ENCODE measurements around the gene ABI3BP.

Gene ABI3BP

GRCh38 chr3:100789579-100789978 lies 203.6 kb downstream of the ABI3BP start:
- H3K9me3 ChIP-seq = peaks cover 10% of the 10 kb centered on the region; the same call in 1 of the 2 replicates
- H3K4me2 ChIP-seq = no peak overlapping the region
- no peak for TF ChIP-seq Cebpa-rat (IDR thresholded peaks at IDR 0.05)
- no peak overlapping the region for H3K9ac ChIP-seq
- H4K20me1 ChIP-seq = no peaks in the 10 kb centered on the region
- H3K4me1 ChIP-seq = no peaks in the 10 kb centered on the region
- no peak overlapping the region for H3K27ac ChIP-seq
- no peaks in the 10 kb centered on the region for H3K27me3 ChIP-seq
- H3K36me3 ChIP-seq = no peaks in the 10 kb centered on the region
- H3K4me3 ChIP-seq = no peak overlapping the region

GRCh38 chr3:100783619-100784018 lies 209.6 kb downstream of the ABI3BP start:
- H3K4me3 ChIP-seq = no peak overlapping the region
- H3K27ac ChIP-seq = no peak overlapping the region
- H3K36me3 ChIP-seq = no peaks in the 10 kb centered on the region
- H4K20me1 ChIP-seq = no peaks in the 10 kb centered on the region
- TF ChIP-seq Cebpa-rat (IDR thresholded peaks at IDR 0.05) = no peak
- H3K4me2 ChIP-seq = no peak overlapping the region
- H3K4me1 ChIP-seq = no peaks in the 10 kb centered on the region
- H3K9me3 ChIP-seq = peaks cover 10% of the 10 kb centered on the region; the same call in 1 of the 2 replicates
- H3K27me3 ChIP-seq = no peaks in the 10 kb centered on the region
- no peak overlapping the region for H3K9ac ChIP-seq

GRCh38 chr3:100782906-100783305 lies 210.3 kb downstream of the ABI3BP start:
- Histone ChIP-seq H3K27me3 (no peaks in the 10 kb centered on the region), H3K9ac (no peak overlapping the region), H3K36me3 (no peaks in the 10 kb centered on the region), H3K4me2 (no peak overlapping the region), H3K9me3 (peaks cover 10% of the 10 kb centered on the region; the same call in 1 of the 2 replicates), H3K4me1 (no peaks in the 10 kb centered on the region), H3K27ac (no peak overlapping the region), H4K20me1 (no peaks in the 10 kb centered on the region), H3K4me3 (no peak overlapping the region)
- no peak for TF ChIP-seq Cebpa-rat (IDR thresholded peaks at IDR 0.05)

DNA sequence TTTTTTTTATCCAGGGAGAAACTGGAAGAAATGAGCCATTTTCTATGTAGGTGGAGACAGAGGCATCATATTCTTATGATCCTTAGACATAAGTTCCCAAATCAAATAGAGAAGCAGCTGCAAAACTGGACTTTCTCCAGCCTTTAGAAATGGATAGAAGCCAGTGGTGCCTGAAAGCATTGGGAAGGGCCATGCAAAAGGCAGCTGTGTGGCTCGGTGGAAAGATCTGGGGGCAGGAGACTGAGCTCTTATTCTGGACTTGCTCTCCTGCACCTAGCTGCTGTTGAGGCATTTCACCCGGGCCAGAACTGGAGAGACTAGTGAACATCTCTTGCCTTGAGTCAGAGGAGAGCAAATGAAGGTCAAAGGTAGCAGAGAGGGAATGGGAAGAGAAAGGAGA lies 210.9 kb downstream of the ABI3BP start:
- Histone ChIP-seq H3K4me3 (no peak overlapping the region), H3K36me3 (no peaks in the 10 kb centered on the region), H4K20me1 (no peaks in the 10 kb centered on the region), H3K27me3 (no peaks in the 10 kb centered on the region), H3K27ac (no peak overlapping the region), H3K9me3 (peaks cover 10% of the 10 kb centered on the region; the same call in 1 of the 2 replicates), H3K4me1 (no peaks in the 10 kb centered on the region), H3K9ac (no peak overlapping the region), H3K4me2 (no peak overlapping the region)
- TF ChIP-seq Cebpa-rat (IDR thresholded peaks at IDR 0.05) = no peak

DNA sequence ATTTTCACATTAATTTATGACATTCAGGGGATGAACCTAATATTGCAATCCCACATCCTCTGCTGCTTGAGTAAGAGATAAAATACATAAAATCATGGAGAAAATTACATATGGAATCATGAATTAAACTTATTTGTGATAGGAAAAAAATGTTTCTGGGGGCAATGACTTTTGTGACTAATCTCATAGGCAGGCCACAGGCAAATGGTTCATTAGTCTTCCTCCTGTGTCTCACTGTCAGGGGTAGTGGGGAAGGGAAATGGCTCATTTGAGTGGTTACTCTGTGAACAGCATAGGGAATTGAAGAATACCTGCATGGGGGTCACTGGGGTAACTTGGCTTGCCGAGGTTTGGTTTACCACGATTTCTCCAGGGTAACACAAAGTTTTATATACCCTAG lies 211.9 kb downstream of the ABI3BP start:
- no peaks in the 10 kb centered on the region for H3K27me3 ChIP-seq
- H3K27ac ChIP-seq = no peak overlapping the region
- no peaks in the 10 kb centered on the region for H3K4me1 ChIP-seq
- no peak overlapping the region for H3K4me3 ChIP-seq
- H3K9ac ChIP-seq = no peak overlapping the region
- H3K9me3 ChIP-seq = peaks cover 10% of the 10 kb centered on the region; the same call in 1 of the 2 replicates
- H3K4me2 ChIP-seq = no peak overlapping the region
- TF ChIP-seq Cebpa-rat (IDR thresholded peaks at IDR 0.05) = no peak
- no peaks in the 10 kb centered on the region for H4K20me1 ChIP-seq
- no peaks in the 10 kb centered on the region for H3K36me3 ChIP-seq

- Histone ChIP-seq H3K9ac (no peak overlapping the region), H3K4me1 (no peaks in the 10 kb centered on the region)
Measured at GRCh38 chr3:100780071-100780622, 213.1 kb downstream of the ABI3BP start.

DNA sequence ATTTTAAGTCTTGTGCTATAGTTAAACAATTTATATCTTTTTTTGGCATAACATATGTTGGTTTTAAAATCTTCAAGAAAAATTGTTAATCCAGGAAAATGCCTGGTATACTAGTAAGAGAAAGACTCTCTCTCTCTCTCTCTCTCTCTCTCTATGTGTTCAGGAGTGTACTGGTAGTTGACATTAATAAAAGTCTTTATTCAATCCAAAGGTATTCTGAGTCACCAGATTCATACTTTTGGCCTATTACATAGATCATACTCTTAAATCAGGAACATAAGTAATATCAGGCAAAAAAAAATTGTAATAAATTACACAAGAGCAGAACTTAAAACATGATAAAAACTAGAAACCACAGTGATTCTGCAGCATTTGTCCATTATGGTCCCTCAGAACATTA lies 213.7 kb downstream of the ABI3BP start:
- no peaks in the 10 kb centered on the region for H3K4me1 ChIP-seq
- H3K36me3 ChIP-seq = no peaks in the 10 kb centered on the region
- no peak for TF ChIP-seq Cebpa-rat (IDR thresholded peaks at IDR 0.05)
- no peak overlapping the region for H3K4me3 ChIP-seq
- no peak overlapping the region for H3K9ac ChIP-seq
- no peaks in the 10 kb centered on the region for H3K9me3 ChIP-seq
- H4K20me1 ChIP-seq = no peaks in the 10 kb centered on the region
- no peak overlapping the region for H3K4me2 ChIP-seq
- H3K27ac ChIP-seq = no peak overlapping the region
- no peaks in the 10 kb centered on the region for H3K27me3 ChIP-seq

More at GRCh38 chr3:100780071-100780622, 213.1 kb downstream of the ABI3BP start:
- H3K27ac ChIP-seq = no peak overlapping the region
- H3K4me3 ChIP-seq = no peak overlapping the region
- TF ChIP-seq Cebpa-rat (IDR thresholded peaks at IDR 0.05) = no peak
- H3K27me3 ChIP-seq = no peaks in the 10 kb centered on the region
- H3K4me2 ChIP-seq = no peak overlapping the region
- H3K9me3 ChIP-seq = no peaks in the 10 kb centered on the region
- no peaks in the 10 kb centered on the region for H3K36me3 ChIP-seq
- no peaks in the 10 kb centered on the region for H4K20me1 ChIP-seq

DNA sequence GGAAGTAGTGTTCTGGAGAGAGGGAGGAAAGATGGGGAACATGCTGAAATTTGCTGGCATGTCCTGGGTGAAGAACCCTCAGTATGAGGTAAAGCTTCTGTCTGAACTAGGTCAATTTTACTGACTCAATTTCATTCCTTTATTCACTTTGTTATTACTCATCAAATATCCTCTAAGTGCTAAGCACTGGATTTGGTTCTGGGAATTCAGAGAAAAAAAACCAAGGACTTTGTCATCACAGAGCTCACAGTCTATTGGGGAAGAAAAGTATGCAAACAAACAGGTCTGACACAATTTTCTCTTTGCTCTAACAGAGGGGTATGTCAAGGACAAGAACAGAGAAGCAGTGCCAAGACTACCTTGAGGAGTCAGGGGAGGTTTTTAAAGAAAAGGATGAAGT lies 215.9 kb downstream of the ABI3BP start:
- Histone ChIP-seq H3K36me3 (no peaks in the 10 kb centered on the region), H3K27ac (no peak overlapping the region), H3K9me3 (no peaks in the 10 kb centered on the region), H3K9ac (no peak overlapping the region), H3K4me3 (no peak overlapping the region), H3K4me1 (no peaks in the 10 kb centered on the region), H3K27me3 (no peaks in the 10 kb centered on the region), H4K20me1 (no peaks in the 10 kb centered on the region), H3K4me2 (no peak overlapping the region)
- TF ChIP-seq Cebpa-rat (IDR thresholded peaks at IDR 0.05) = no peak

GRCh38 chr3:100776746-100777145 lies 216.5 kb downstream of the ABI3BP start:
- Histone ChIP-seq H3K4me2 (no peak overlapping the region), H3K4me1 (no peaks in the 10 kb centered on the region), H3K27ac (no peak overlapping the region), H3K27me3 (no peaks in the 10 kb centered on the region), H3K9ac (no peak overlapping the region), H3K9me3 (no peaks in the 10 kb centered on the region), H4K20me1 (no peaks in the 10 kb centered on the region), H3K36me3 (no peaks in the 10 kb centered on the region), H3K4me3 (no peak overlapping the region)
- TF ChIP-seq Cebpa-rat (IDR thresholded peaks at IDR 0.05) = no peak

- no peaks in the 10 kb centered on the region for H3K4me1 ChIP-seq
- no peak overlapping the region for H3K9ac ChIP-seq
- H3K4me3 ChIP-seq = no peak overlapping the region
- no peak overlapping the region for H3K4me2 ChIP-seq
- H3K27me3 ChIP-seq = no peaks in the 10 kb centered on the region
- no peak for TF ChIP-seq Cebpa-rat (IDR thresholded peaks at IDR 0.05)
- H3K27ac ChIP-seq = no peak overlapping the region
- no peaks in the 10 kb centered on the region for H4K20me1 ChIP-seq
- H3K36me3 ChIP-seq = no peaks in the 10 kb centered on the region
- H3K9me3 ChIP-seq = no peaks in the 10 kb centered on the region
Measured at GRCh38 chr3:100776097-100776729, 217.0 kb downstream of the ABI3BP start.
